H9 (cell line): ENCODE data around the gene ZNF423. TPM values are rescaled to one million over a fixed set of nuclear protein-coding genes. Genes with fewer than 3 reads are reported as not detected.
A peak's percentile ranks its signal among the peaks of the same experiment; 100 is the strongest.

ENCODE experiments used
- DNase-seq: peaks from one replicate; pipeline ENCODE4 v3.0.0-alpha.2; 2017
- H2AFZ ChIP-seq: one replicate; pipeline ENCODE4 v1.6.1; 2013; ENCODE audit warnings: mild to moderate bottlenecking, low read length, control low read depth, moderate library complexity
- H2AK5ac ChIP-seq: 2 replicates; pipeline ENCODE4 v1.6.1; 2013; ENCODE audit warnings: low read length, control low read depth, mixed read lengths; ENCODE audit not compliant: insufficient read length
- H2BK120ac ChIP-seq: one replicate; pipeline ENCODE4 v1.6.1; 2013; ENCODE audit warnings: low read depth, mild to moderate bottlenecking, low read length, control low read depth, inconsistent platforms; ENCODE audit not compliant: poor library complexity, severe bottlenecking
- H2BK12ac ChIP-seq: 2 replicates; pipeline ENCODE4 v1.6.1; 2013; ENCODE audit warnings: low read length, control low read depth, mixed read lengths, low read depth; ENCODE audit not compliant: insufficient read length
- H2BK15ac ChIP-seq: 2 replicates; pipeline ENCODE4 v1.6.1; 2013; ENCODE audit warnings: low read depth, low read length, control low read depth
- H2BK20ac ChIP-seq: one replicate; pipeline ENCODE4 v1.6.1; 2013; ENCODE audit warnings: low read depth, mild to moderate bottlenecking, low read length, control low read depth, inconsistent platforms; ENCODE audit not compliant: poor library complexity, severe bottlenecking
- H2BK5ac ChIP-seq: 2 replicates; pipeline ENCODE4 v1.6.1; 2013; ENCODE audit warnings: low read length, control low read depth, mixed read lengths; ENCODE audit not compliant: insufficient read length
- H3K14ac ChIP-seq: 2 replicates; pipeline ENCODE4 v1.6.1; 2013; ENCODE audit warnings: low read length, control low read depth; ENCODE audit not compliant: insufficient read depth
- H3K18ac ChIP-seq: 2 replicates; pipeline ENCODE4 v1.6.1; 2013; ENCODE audit warnings: low read depth, mild to moderate bottlenecking, mixed read lengths, low read length, control low read depth; ENCODE audit not compliant: insufficient read length
- H3K23ac ChIP-seq: 2 replicates; pipeline ENCODE4 v1.6.1; 2013; ENCODE audit warnings: low read length, control low read depth, mixed read lengths, low read depth; ENCODE audit not compliant: insufficient read length
- H3K23me2 ChIP-seq: 2 replicates; pipeline ENCODE4 v1.6.1; 2013; ENCODE audit warnings: low read depth, mild to moderate bottlenecking, mixed read lengths, low read length, control low read depth; ENCODE audit not compliant: insufficient read length, poor library complexity, severe bottlenecking
- H3K27ac ChIP-seq: 2 replicates; pipeline ENCODE4 v1.5.1; 2013; ENCODE audit warnings: low read length, control low read depth, mixed read lengths, low read depth; ENCODE audit not compliant: insufficient read length
- H3K27me3 ChIP-seq: 2 replicates; pipeline ENCODE4 v1.6.1; 2013; ENCODE audit warnings: low read length, control low read depth, inconsistent platforms; ENCODE audit not compliant: insufficient read depth
- H3K4ac ChIP-seq: 2 replicates; pipeline ENCODE4 v1.6.1; 2013; ENCODE audit warnings: low read depth, mild to moderate bottlenecking, control low read depth, inconsistent platforms, low read length, moderate library complexity
- H3K4me1 ChIP-seq: 2 replicates; pipeline ENCODE4 v1.6.1; 2013; ENCODE audit warnings: low read length, control low read depth, inconsistent platforms; ENCODE audit not compliant: insufficient read depth
- H3K4me2 ChIP-seq: 2 replicates; pipeline ENCODE4 v1.6.1; 2013; ENCODE audit warnings: low read length, control low read depth, mixed read lengths; ENCODE audit not compliant: insufficient read length, insufficient read depth
- H3K56ac ChIP-seq: 2 replicates; pipeline ENCODE4 v1.6.1; 2013; ENCODE audit warnings: low read depth, mild to moderate bottlenecking, mixed read lengths, low read length, control low read depth; ENCODE audit not compliant: insufficient read length
- H3K79me1 ChIP-seq: 2 replicates; pipeline ENCODE4 v1.6.1; 2013; ENCODE audit warnings: low read depth, mild to moderate bottlenecking, moderate library complexity, low read length, control low read depth, inconsistent platforms; ENCODE audit not compliant: insufficient read depth, poor library complexity, severe bottlenecking
- H3K79me2 ChIP-seq: 2 replicates; pipeline ENCODE4 v1.6.1; 2013; ENCODE audit warnings: low read length, control low read depth, inconsistent platforms; ENCODE audit not compliant: insufficient read depth
- H3K9ac ChIP-seq: 2 replicates; pipeline ENCODE4 v1.6.1; 2013; ENCODE audit warnings: low read length, control low read depth, mixed read lengths; ENCODE audit not compliant: insufficient read length; ENCODE audit errors: extremely low read depth
- H3K9me3 ChIP-seq: one replicate; pipeline ENCODE4 v1.6.1; 2013; ENCODE audit warnings: low read depth, low read length, inconsistent platforms; ENCODE audit not compliant: control insufficient read depth
- H3T11ph ChIP-seq: one replicate; pipeline ENCODE4 v1.6.1; 2013; ENCODE audit warnings: mild to moderate bottlenecking, low read length, control low read depth, inconsistent platforms
- H4K20me1 ChIP-seq: one replicate; pipeline ENCODE4 v1.6.1; 2013; ENCODE audit not compliant: control insufficient read depth, insufficient read length, insufficient read depth
- H4K5ac ChIP-seq: 2 replicates; pipeline ENCODE4 v1.6.1; 2013; ENCODE audit warnings: low read depth, mild to moderate bottlenecking, mixed read lengths, low read length, control low read depth; ENCODE audit not compliant: insufficient read length
- H4K8ac ChIP-seq: replicated peaks from 2 replicates; pipeline ENCODE4 v1.6.1; 2013; ENCODE audit warnings: low read length, control low read depth, mixed read lengths, low read depth; ENCODE audit not compliant: insufficient read length
- H4K91ac ChIP-seq: 2 replicates; pipeline ENCODE4 v1.6.1; 2013; ENCODE audit warnings: low read depth, mild to moderate bottlenecking, moderate library complexity, mixed read lengths, low read length, control low read depth; ENCODE audit not compliant: insufficient read length
- H3K27ac Mint-ChIP-seq, 3 experiments: 2 replicates in 2 of 3; 3 replicates in 1 of 3; pipeline ENCODE4 v1.8.0; 2020 to 2021; ENCODE audit warnings: mixed read lengths in 3 of 3, mild to moderate bottlenecking in 1 of 3, moderate library complexity in 1 of 3
- H3K27me3 Mint-ChIP-seq: 2 replicates; pipeline ENCODE4 v1.8.0; 2021; ENCODE audit warnings: low read depth, mild to moderate bottlenecking, moderate library complexity, mixed read lengths
- H3K36me3 Mint-ChIP-seq, 3 experiments: 2 replicates in 2 of 3; 3 replicates in 1 of 3; pipeline ENCODE4 v1.8.0; 2020 to 2021; ENCODE audit warnings: low read depth in 3 of 3, mixed read lengths in 3 of 3; ENCODE audit not compliant: insufficient read depth in 1 of 3
- H3K4me1 Mint-ChIP-seq, 2 experiments: 2 replicates each; pipeline ENCODE4 v1.8.0; 2020; ENCODE audit warnings: mixed read lengths in 2 of 2
- H3K4me3 Mint-ChIP-seq, 2 experiments: 2 replicates in 1 of 2; 3 replicates in 1 of 2; pipeline ENCODE4 v1.8.0; 2020 to 2021; ENCODE audit warnings: mild to moderate bottlenecking in 2 of 2, mixed read lengths in 2 of 2, moderate library complexity in 1 of 2
- H3K9me3 Mint-ChIP-seq, 2 experiments: 2 replicates in 1 of 2; 3 replicates in 1 of 2; pipeline ENCODE4 v1.8.0; 2020; ENCODE audit warnings: mild to moderate bottlenecking in 2 of 2, mixed read lengths in 2 of 2, moderate library complexity in 1 of 2
- CTCF ChIP-seq: fragments of 200-600 bp; sonication (generic); conservative IDR thresholded peaks from 3 replicates; pipeline ENCODE4 v1.8.0; 2021; ENCODE audit warnings: antibody characterized with exemption, mild to moderate bottlenecking
- WGBS: extraction: QIAGEN DNeasy Blood & Tissue Kit; methylation state at CpG from one replicate; pipeline ENCODE4 v1.1.7; 2013; ENCODE audit warnings: missing lambda C conversion rate, low lambda C conversion rate, mixed read lengths; ENCODE audit not compliant: insufficient read length; ENCODE audit errors: extremely low coverage; 5-methylcytosine and 5-hydroxymethylcytosine counted together
- total RNA-seq: library from RNA; stranded (reverse); gene quantifications from 2 replicates; pipeline ENCODE4 v1.2.1, GENCODE V29; 2021

The ZNF423 gene
- total RNA-seq, 1 experiment from 2014 or later: 51.5 TPM

GRCh38 chr16:49590166-49590871 lies 265.6 kb downstream of the ZNF423 start:
- peak; percentile 17 for DNase-seq
- Mint-ChIP-seq H3K9me3 (no peaks in the 10 kb centered on the region; a peak in 1 of 5 replicates), H3K27ac (peak overlapping the region in 1 of 3 experiments; percentile 45; a peak in 3 of 7 replicates), H3K4me1 (peaks cover 60 to 67% of the 10 kb centered on the region in 2 experiments), H3K36me3 (no peaks in the 10 kb centered on the region), H3K4me3 (no peak overlapping the region), H3K27me3 (no peaks in the 10 kb centered on the region)
- H4K8ac ChIP-seq: no peak overlapping the region
- no peak overlapping the region for H3K4me2 ChIP-seq
- H3K9ac ChIP-seq: no peak overlapping the region
- H4K91ac ChIP-seq: no peak overlapping the region
- no peaks in the 10 kb centered on the region for H3K79me2 ChIP-seq
- no peak overlapping the region for H2AK5ac ChIP-seq
- H3T11ph ChIP-seq: no peak overlapping the region
- H3K4me1 ChIP-seq: peaks cover 6% of the 10 kb centered on the region; the same call in 1 of the 2 replicates
- no peaks in the 10 kb centered on the region for H3K79me1 ChIP-seq
- no peak overlapping the region; the same call in 1 of the 2 replicates for H3K14ac ChIP-seq
- no peak overlapping the region for H3K27ac ChIP-seq
- H3K9me3 ChIP-seq: no peaks in the 10 kb centered on the region
- H4K20me1 ChIP-seq: no peaks in the 10 kb centered on the region
- no peak overlapping the region for H2BK15ac ChIP-seq
- H3K18ac ChIP-seq: no peak overlapping the region
- no CpG with 5 or more reads among the region's 21 CpGs for WGBS
- no peak overlapping the region for H2BK120ac ChIP-seq
- H3K23ac ChIP-seq: no peak overlapping the region
- TF ChIP-seq CTCF: no peak
- H4K5ac ChIP-seq: no peak overlapping the region
- H2BK20ac ChIP-seq: no peak overlapping the region
- no peak overlapping the region for H3K56ac ChIP-seq
- no peak overlapping the region for H2BK12ac ChIP-seq
- no peaks in the 10 kb centered on the region for H3K23me2 ChIP-seq
- H3K27me3 ChIP-seq: no peaks in the 10 kb centered on the region
- H2AFZ ChIP-seq: no peak overlapping the region
- no peak overlapping the region for H2BK5ac ChIP-seq
- no peak overlapping the region for H3K4ac ChIP-seq
